Measurements from ENCODE around the gene SLC6A18.

Gene SLC6A18

GRCh38 chr5:1225081-1225480, at the start of gene SLC6A18:
SLC6A18 (plus strand) TSS chr5:1225381; CDS start chr5:1225478, 97 bp downstream.
- peaks cover 3% of the 10 kb centered on the region for H3K4me1 Mint-ChIP-seq (ENCODE audit: low read depth)
- no peaks in the 10 kb centered on the region for H3K9me3 Mint-ChIP-seq (ENCODE audit: low read depth)
- no peaks in the 10 kb centered on the region for H3K36me3 Mint-ChIP-seq
- H3K27me3 Mint-ChIP-seq, result peaks cover 8% of the 10 kb centered on the region
- H3K27ac Mint-ChIP-seq, result no peak within 1 kb of the TSS
- H3K4me3 Mint-ChIP-seq, result no peak within 1 kb of the TSS

GRCh38 chr5:1175801-1176472, 49.2 kb upstream of the SLC6A18 start:
- no peak overlapping the region for H3K4me3 Mint-ChIP-seq
- H3K27ac Mint-ChIP-seq, result no peak overlapping the region
- no peaks in the 10 kb centered on the region for H3K27me3 Mint-ChIP-seq
- peaks cover 7% of the 10 kb centered on the region for H3K4me1 Mint-ChIP-seq (ENCODE audit: low read depth)
- no peaks in the 10 kb centered on the region for H3K9me3 Mint-ChIP-seq (ENCODE audit: low read depth)
- H3K36me3 Mint-ChIP-seq, result no peaks in the 10 kb centered on the region

- H3K27me3 Mint-ChIP-seq, result no peaks in the 10 kb centered on the region
- H3K27ac Mint-ChIP-seq, result no peak overlapping the region
- H3K4me1 Mint-ChIP-seq (ENCODE audit: low read depth), result peaks cover 7% of the 10 kb centered on the region
- H3K9me3 Mint-ChIP-seq (ENCODE audit: low read depth), result no peaks in the 10 kb centered on the region
- H3K4me3 Mint-ChIP-seq, result no peak overlapping the region
- H3K36me3 Mint-ChIP-seq, result no peaks in the 10 kb centered on the region
Observed at GRCh38 chr5:1176473-1177391, 48.4 kb upstream of the SLC6A18 start.

GRCh38 chr5:1177826-1178528, 47.2 kb upstream of the SLC6A18 start:
- Mint-ChIP-seq H3K4me1 (ENCODE audit: low read depth) (peaks cover 3% of the 10 kb centered on the region), H3K9me3 (ENCODE audit: low read depth) (no peaks in the 10 kb centered on the region), H3K36me3 (no peaks in the 10 kb centered on the region), H3K27me3 (no peaks in the 10 kb centered on the region), H3K27ac (no peak overlapping the region), H3K4me3 (no peak overlapping the region)

GRCh38 chr5:1178529-1179382, 46.4 kb upstream of the SLC6A18 start:
- no peaks in the 10 kb centered on the region for H3K36me3 Mint-ChIP-seq

GRCh38 chr5:1179383-1179715, 45.8 kb upstream of the SLC6A18 start:
- H3K9me3 Mint-ChIP-seq (ENCODE audit: low read depth), result no peaks in the 10 kb centered on the region

More at GRCh38 chr5:1178529-1179382, 46.4 kb upstream of the SLC6A18 start:
- Mint-ChIP-seq H3K27ac (no peak overlapping the region), H3K4me1 (ENCODE audit: low read depth) (no peaks in the 10 kb centered on the region), H3K27me3 (no peaks in the 10 kb centered on the region), H3K4me3 (no peak overlapping the region), H3K9me3 (ENCODE audit: low read depth) (no peaks in the 10 kb centered on the region)

DNA sequence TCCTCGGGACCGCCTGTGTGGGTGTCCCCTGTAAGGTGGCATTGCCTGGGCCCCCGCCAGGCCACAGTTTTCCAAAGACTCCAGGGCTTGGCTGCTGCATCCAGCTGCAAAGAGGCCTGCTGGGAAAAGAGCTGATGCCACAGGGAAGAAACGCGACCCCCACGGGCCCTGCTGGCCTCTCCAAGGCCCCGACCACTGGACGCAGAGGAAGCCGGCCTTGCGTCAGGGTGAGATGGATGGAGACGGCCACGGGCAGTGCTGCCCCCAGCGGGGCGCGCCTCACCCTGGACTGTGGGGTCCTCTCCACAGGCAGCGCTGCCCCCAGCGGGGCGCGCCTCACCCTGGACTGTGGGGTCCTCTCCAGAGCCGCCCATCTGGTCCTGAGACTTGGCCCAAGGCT, 45.1 kb upstream of the SLC6A18 start:
- H3K9me3 Mint-ChIP-seq (ENCODE audit: low read depth), result no peaks in the 10 kb centered on the region
- H3K4me3 Mint-ChIP-seq, result no peak overlapping the region
- no peak overlapping the region for H3K27ac Mint-ChIP-seq
- H3K36me3 Mint-ChIP-seq, result no peaks in the 10 kb centered on the region
- no peaks in the 10 kb centered on the region for H3K4me1 Mint-ChIP-seq (ENCODE audit: low read depth)
- no peaks in the 10 kb centered on the region for H3K27me3 Mint-ChIP-seq

More at GRCh38 chr5:1179383-1179715, 45.8 kb upstream of the SLC6A18 start:
- no peaks in the 10 kb centered on the region for H3K36me3 Mint-ChIP-seq
- H3K27me3 Mint-ChIP-seq, result no peaks in the 10 kb centered on the region
- no peaks in the 10 kb centered on the region for H3K4me1 Mint-ChIP-seq (ENCODE audit: low read depth)
- no peak overlapping the region for H3K27ac Mint-ChIP-seq
- H3K4me3 Mint-ChIP-seq, result no peak overlapping the region

GRCh38 chr5:1180841-1181271, 44.3 kb upstream of the SLC6A18 start:
- no peaks in the 10 kb centered on the region for H3K4me1 Mint-ChIP-seq (ENCODE audit: low read depth)
- no peaks in the 10 kb centered on the region for H3K9me3 Mint-ChIP-seq (ENCODE audit: low read depth)
- H3K36me3 Mint-ChIP-seq, result no peaks in the 10 kb centered on the region
- no peak overlapping the region for H3K27ac Mint-ChIP-seq
- H3K4me3 Mint-ChIP-seq, result no peak overlapping the region
- no peaks in the 10 kb centered on the region for H3K27me3 Mint-ChIP-seq

DNA sequence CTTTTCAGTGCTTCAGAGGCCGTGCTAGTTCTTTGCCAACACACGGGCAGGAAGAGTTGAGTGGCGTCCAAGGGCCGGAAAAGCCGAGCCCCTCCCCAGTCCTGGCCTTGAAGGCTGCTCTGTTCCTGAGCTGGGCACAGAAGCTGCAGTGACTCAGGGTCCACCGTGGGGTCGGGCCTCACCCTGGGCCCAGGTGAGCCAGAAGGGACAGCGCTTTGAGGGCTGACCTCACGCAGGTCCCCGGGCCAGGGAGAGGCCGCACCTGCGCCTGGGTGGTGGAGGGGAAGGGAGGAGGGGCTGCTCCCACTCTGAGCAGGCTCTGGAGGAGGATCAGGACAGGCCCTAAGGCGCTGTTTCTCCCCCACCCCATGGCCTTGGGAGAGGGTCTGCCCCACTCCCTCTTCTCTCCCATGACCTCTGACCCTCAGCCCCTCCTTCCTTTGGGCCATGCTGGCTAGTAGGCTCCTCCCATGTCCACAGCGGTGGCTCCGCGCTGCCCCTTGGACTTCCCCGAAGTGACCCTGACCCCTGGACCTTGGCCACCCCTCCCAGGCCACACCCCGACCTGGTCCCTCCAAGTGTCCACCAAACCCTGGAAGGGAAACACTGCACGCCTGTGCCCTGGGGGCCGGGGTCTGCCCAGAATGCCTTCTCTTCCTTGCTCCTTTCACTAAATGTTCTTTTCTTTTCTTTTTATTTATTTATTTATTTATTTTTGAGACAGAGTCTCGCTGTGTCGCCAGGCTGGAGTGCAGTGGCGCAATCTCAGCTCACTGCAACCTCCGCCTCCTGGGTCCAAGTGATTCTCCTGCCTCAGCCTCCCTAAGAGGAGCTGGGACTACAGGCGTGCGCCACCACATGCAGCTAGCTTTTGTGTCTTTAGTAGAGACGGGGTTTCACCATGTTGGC, 43.5 kb upstream of the SLC6A18 start:
- Mint-ChIP-seq H3K27ac (no peak overlapping the region), H3K36me3 (no peaks in the 10 kb centered on the region), H3K4me1 (ENCODE audit: low read depth) (no peaks in the 10 kb centered on the region), H3K27me3 (no peaks in the 10 kb centered on the region), H3K4me3 (no peak overlapping the region), H3K9me3 (ENCODE audit: low read depth) (no peaks in the 10 kb centered on the region)

DNA sequence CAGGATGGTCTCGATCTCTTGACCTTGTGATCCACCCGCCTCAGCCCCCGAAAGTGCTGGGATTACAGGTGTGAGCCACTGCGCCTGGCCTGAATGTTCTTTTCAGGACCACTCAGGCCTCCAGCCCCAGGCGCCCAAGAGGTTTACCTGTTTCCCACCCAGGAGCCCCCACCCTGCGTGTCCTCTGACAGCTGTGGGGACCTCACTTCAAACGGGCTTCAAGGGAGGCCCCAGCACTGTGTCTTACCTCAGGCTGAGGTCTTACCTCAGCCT, 42.9 kb upstream of the SLC6A18 start:
- H3K27me3 Mint-ChIP-seq, result no peaks in the 10 kb centered on the region
- no peak overlapping the region for H3K27ac Mint-ChIP-seq
- H3K4me1 Mint-ChIP-seq (ENCODE audit: low read depth), result no peaks in the 10 kb centered on the region
- H3K36me3 Mint-ChIP-seq, result no peaks in the 10 kb centered on the region
- H3K4me3 Mint-ChIP-seq, result no peak overlapping the region
- no peaks in the 10 kb centered on the region for H3K9me3 Mint-ChIP-seq (ENCODE audit: low read depth)

DNA sequence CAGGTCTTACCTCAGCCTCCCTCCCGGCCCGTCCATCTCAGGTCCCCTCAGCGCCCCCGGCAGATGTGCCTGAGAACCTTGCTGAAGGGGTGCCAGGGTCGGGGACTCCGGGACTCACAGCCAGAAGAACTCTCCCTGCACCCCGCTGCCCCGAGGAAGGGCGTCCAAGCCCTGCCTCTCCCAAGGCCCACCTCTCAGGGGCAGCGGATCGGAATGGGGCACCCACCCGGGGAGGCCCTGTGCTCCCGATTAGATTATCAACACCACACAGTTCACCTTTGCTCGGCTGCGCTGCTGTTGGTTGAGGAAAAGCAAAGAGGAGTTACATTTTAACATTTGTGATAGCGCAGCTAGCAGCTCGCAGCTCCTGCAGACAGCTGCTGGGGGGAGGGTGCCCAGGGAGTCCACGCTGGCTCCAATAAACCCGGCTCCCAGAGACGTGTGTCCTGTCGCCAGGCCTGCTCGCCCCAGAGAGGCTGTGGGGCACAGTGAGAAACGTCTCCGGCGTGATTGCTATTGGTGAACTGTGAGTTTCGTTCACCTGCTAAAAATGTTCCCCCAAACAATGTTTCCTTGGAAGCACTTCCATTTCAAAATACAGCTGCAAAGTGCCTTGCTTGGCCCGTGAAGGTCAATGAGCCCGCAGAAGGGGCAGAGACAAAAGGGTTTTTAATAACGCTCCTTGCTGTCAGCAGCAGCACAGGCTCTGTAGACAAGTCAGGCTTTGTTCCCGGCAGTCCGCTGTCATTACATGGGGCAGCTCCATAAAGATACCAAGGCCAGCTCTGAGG, 42.4 kb upstream of the SLC6A18 start:
- Mint-ChIP-seq H3K9me3 (ENCODE audit: low read depth) (no peaks in the 10 kb centered on the region), H3K27ac (no peak overlapping the region), H3K4me3 (no peak overlapping the region), H3K27me3 (no peaks in the 10 kb centered on the region), H3K36me3 (no peaks in the 10 kb centered on the region), H3K4me1 (ENCODE audit: low read depth) (no peaks in the 10 kb centered on the region)

DNA sequence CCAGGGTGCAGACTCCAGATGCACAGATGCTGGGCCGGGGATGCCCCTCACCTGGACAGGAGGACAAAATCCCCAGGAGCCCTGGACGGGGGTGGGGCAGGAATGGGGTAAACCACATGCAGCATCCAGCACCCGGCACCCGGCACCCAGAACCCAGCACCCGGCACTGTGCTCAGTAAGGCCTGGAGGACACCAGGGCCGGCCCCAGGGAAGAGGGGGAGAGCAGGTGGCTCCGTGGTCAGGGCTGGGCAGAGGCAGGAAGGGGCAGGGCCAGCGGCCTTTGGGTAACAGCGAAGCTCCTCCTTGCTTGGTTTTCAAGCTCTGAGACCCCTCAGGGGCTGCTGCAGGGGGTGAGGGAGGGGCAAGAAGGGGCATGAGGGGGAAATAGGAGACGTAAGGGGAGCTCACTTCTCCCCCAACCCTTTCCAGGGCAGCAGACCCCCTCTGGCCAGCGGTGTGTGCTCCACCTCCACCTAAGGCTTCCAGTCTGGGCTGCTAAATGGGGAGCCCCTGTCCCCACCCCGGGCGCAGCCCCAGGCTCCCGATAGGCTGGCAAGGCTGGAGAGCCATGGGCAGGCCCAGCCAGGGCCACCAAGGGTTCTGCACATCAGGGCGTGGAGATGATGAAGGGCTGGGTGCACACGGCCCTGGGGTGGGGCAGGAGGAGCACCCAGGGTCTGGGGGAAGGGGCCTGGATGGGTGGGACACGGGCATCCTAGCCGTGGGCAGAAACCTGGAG, 41.6 kb upstream of the SLC6A18 start:
- Mint-ChIP-seq H3K27me3 (peaks cover 3% of the 10 kb centered on the region), H3K36me3 (no peaks in the 10 kb centered on the region), H3K4me3 (no peak overlapping the region), H3K4me1 (ENCODE audit: low read depth) (no peaks in the 10 kb centered on the region), H3K27ac (no peak overlapping the region), H3K9me3 (ENCODE audit: low read depth) (no peaks in the 10 kb centered on the region)

GRCh38 chr5:1184163-1184470, 41.1 kb upstream of the SLC6A18 start:
- Mint-ChIP-seq H3K4me3 (no peak overlapping the region), H3K9me3 (ENCODE audit: low read depth) (no peaks in the 10 kb centered on the region), H3K36me3 (no peaks in the 10 kb centered on the region), H3K27me3 (peaks cover 6% of the 10 kb centered on the region), H3K27ac (no peak overlapping the region), H3K4me1 (ENCODE audit: low read depth) (no peaks in the 10 kb centered on the region)

Measured in activated naive CD8-positive, alpha-beta T cell (primary cell).